ENCODE measurements around the gene GPR183. TPM values are rescaled to one million over a fixed set of nuclear protein-coding genes. Genes with fewer than 3 reads are reported as not detected.

GPR183 gene
- total RNA-seq, 1 experiment from 2014 or later = 0.15 TPM

- no TSS peak for BruUV-seq (replicated peaks)
- Histone ChIP-seq H3K27ac (ENCODE audit: low read length) (no peak overlapping the region), H3K4me1 (ENCODE audit: control insufficient read depth, insufficient read depth, low read length) (no peaks in the 10 kb centered on the region), H3K36me3 (ENCODE audit: control insufficient read depth, insufficient read depth, low read length) (no peaks in the 10 kb centered on the region), H3K27me3 (ENCODE audit: control insufficient read depth, insufficient read depth, low read length) (no peaks in the 10 kb centered on the region), H3K4me3 (ENCODE audit: low read depth in 2 of 2, low read length in 2 of 2) (no peak overlapping the region), H3K9me3 (ENCODE audit: control insufficient read depth, insufficient read depth, low read depth, low read length) (no peaks in the 10 kb centered on the region)
- ATAC-seq (no peak), DNase-seq (ENCODE audit: low read depth, low spot score) (no peak)
- intact Hi-C loops (cut with micrococcal nuclease; ENCODE audit: unreplicated experiment) = no loop called here
- POLR2A ChIA-PET = no interaction called here
- CTCF ChIA-PET = no interaction called here
- in situ Hi-C loops (cut with HindIII; ENCODE audit: low pct_unique_long_range_greater_than_20kb, low sequenced_read_pairs) = no loop called here
- TF ChIP-seq POLR2AphosphoS5 (IDR thresholded peaks at IDR 0.05; ENCODE audit: low read depth, low read length) (no peak), CTCF (IDR thresholded peaks at IDR 0.05) (no peak), REST (IDR thresholded peaks at IDR 0.05; ENCODE audit: insufficient read depth in 1 of 2, low read depth in 2 of 2, low read length in 1 of 2) (no peak), SIN3A (IDR thresholded peaks at IDR 0.05; ENCODE audit: borderline replicate concordance, insufficient read depth, low read depth, low read length) (no peak), TCF7L2 (IDR thresholded peaks at IDR 0.05; ENCODE audit: low read depth, low read length) (no peak)
These were observed 9.9 kb downstream of the GPR183 start for GRCh38 chr13:99297331-99297730.

GRCh38 chr13:99296398-99296797 is 10.8 kb downstream of the GPR183 start:
- H3K9me3 ChIP-seq (ENCODE audit: control insufficient read depth, insufficient read depth, low read depth, low read length) = no peaks in the 10 kb centered on the region
- H3K4me3 ChIP-seq (ENCODE audit: low read depth in 2 of 2, low read length in 2 of 2) = no peak overlapping the region
- H3K36me3 ChIP-seq (ENCODE audit: control insufficient read depth, insufficient read depth, low read length) = no peaks in the 10 kb centered on the region
- no peaks in the 10 kb centered on the region for H3K27me3 ChIP-seq (ENCODE audit: control insufficient read depth, insufficient read depth, low read length)
- in situ Hi-C loops (cut with HindIII; ENCODE audit: low pct_unique_long_range_greater_than_20kb, low sequenced_read_pairs) (no loop called here), intact Hi-C loops (cut with micrococcal nuclease; ENCODE audit: unreplicated experiment) (no loop called here)
- H3K4me1 ChIP-seq (ENCODE audit: control insufficient read depth, insufficient read depth, low read length) = no peaks in the 10 kb centered on the region
- CTCF ChIA-PET = no interaction called here
- H3K27ac ChIP-seq (ENCODE audit: low read length) = no peak overlapping the region
- BruUV-seq (replicated peaks) = no TSS peak
- ATAC-seq = no peak
- POLR2A ChIA-PET = no interaction called here
- no peak for DNase-seq (ENCODE audit: low read depth, low spot score)
- TF ChIP-seq CTCF (IDR thresholded peaks at IDR 0.05) (no peak), REST (IDR thresholded peaks at IDR 0.05; ENCODE audit: insufficient read depth in 1 of 2, low read depth in 2 of 2, low read length in 1 of 2) (no peak), TCF7L2 (IDR thresholded peaks at IDR 0.05; ENCODE audit: low read depth, low read length) (no peak), POLR2AphosphoS5 (IDR thresholded peaks at IDR 0.05; ENCODE audit: low read depth, low read length) (no peak), SIN3A (IDR thresholded peaks at IDR 0.05; ENCODE audit: borderline replicate concordance, insufficient read depth, low read depth, low read length) (no peak)

Data from Panc1 (cell line).